IMR-90 (cell line): ENCODE measurements around the gene KLK6. TPM values are rescaled to one million over a fixed set of nuclear protein-coding genes. Genes with fewer than 3 reads are reported as not detected.

Experiments used
- ATAC-seq: fragments of 200-7000 bp; cut with Tn5 transposase; 2 replicates; pipeline ENCODE4 v1.9.1; 2020; ENCODE audit warnings: low read depth, mild to moderate bottlenecking, moderate library complexity
- BruUV-seq: library from RNA; stranded (reverse); fragments of 400-500 nt; replicated peaks from 2 replicates; lab custom pipeline; 2021; lab: Mats Ljungman, UMichigan
- CTCF ChIA-PET: fragments of 300-600 bp; formaldehyde crosslinking; extraction: SDS; loops from one replicate; lab custom pipeline; 2021; ENCODE audit warnings: antibody characterized with exemption; lab: Yijun Ruan, JAX
- POLR2A ChIA-PET: fragments of 300-600 bp; sonication (Branson Sonifier 250); formaldehyde crosslinking; loops from one replicate; lab custom pipeline; 2022; ENCODE audit warnings: antibody characterized with exemption; ENCODE audit not compliant: unreplicated experiment; lab: Charles Lee
- DNase-seq: peaks from one replicate; pipeline ENCODE4 v3.0.0; 2013
- H2AFZ ChIP-seq: replicated peaks from 2 replicates; pipeline ENCODE3; 2013; ENCODE audit warnings: low read length, mild to moderate bottlenecking; ENCODE audit not compliant: poor library complexity
- H2AK5ac ChIP-seq: 2 replicates; pipeline ENCODE4 v1.6.1; 2013; ENCODE audit warnings: low read depth, low read length, inconsistent platforms
- H2AK9ac ChIP-seq: replicated peaks from 2 replicates; pipeline ENCODE3; 2013; ENCODE audit warnings: mild to moderate bottlenecking, low read depth, low read length, moderate library complexity; ENCODE audit not compliant: poor library complexity
- H2BK120ac ChIP-seq: 2 replicates; pipeline ENCODE4 v1.6.1; 2013; ENCODE audit warnings: low read depth, low read length, inconsistent platforms
- H2BK15ac ChIP-seq: 3 replicates; pipeline ENCODE4 v1.6.1; 2013; ENCODE audit warnings: low read depth, low read length, inconsistent platforms
- H2BK20ac ChIP-seq: 2 replicates; pipeline ENCODE4 v1.6.1; 2013; ENCODE audit warnings: low read depth, mild to moderate bottlenecking, inconsistent platforms, low read length, moderate library complexity
- H2BK5ac ChIP-seq: 2 replicates; pipeline ENCODE4 v1.6.1; 2013; ENCODE audit warnings: mild to moderate bottlenecking, low read depth, low read length, inconsistent platforms; ENCODE audit not compliant: poor library complexity, severe bottlenecking
- H3K14ac ChIP-seq: replicated peaks from 2 replicates; pipeline ENCODE4 v1.6.1; 2013; ENCODE audit warnings: low read depth, low read length, inconsistent platforms
- H3K18ac ChIP-seq: 2 replicates; pipeline ENCODE4 v1.6.1; 2013; ENCODE audit warnings: low read depth, low read length, control low read depth
- H3K23ac ChIP-seq: 2 replicates; pipeline ENCODE4 v1.6.1; 2013; ENCODE audit warnings: low read depth, low read length, inconsistent platforms
- H3K27ac ChIP-seq: 2 replicates; pipeline ENCODE4 v1.5.1; 2013; ENCODE audit warnings: mild to moderate bottlenecking, control low read depth, low read length; ENCODE audit not compliant: insufficient read depth
- H3K27me3 ChIP-seq: 2 replicates; pipeline ENCODE4 v1.6.1; 2013; ENCODE audit warnings: low read length; ENCODE audit not compliant: control insufficient read depth, insufficient read depth
- H3K36me3 ChIP-seq: 2 replicates; pipeline ENCODE4 v1.6.1; 2013; ENCODE audit warnings: low read length, mixed read lengths; ENCODE audit not compliant: control insufficient read depth, insufficient read depth
- H3K4ac ChIP-seq: 2 replicates; pipeline ENCODE4 v1.6.1; 2013; ENCODE audit warnings: low read depth, low read length, inconsistent platforms
- H3K4me1 ChIP-seq: 2 replicates; pipeline ENCODE4 v1.6.1; 2013; ENCODE audit warnings: low read length, mixed read lengths; ENCODE audit not compliant: control insufficient read depth, insufficient read depth
- H3K4me2 ChIP-seq: 2 replicates; pipeline ENCODE4 v1.6.1; 2013; ENCODE audit warnings: low read depth, mild to moderate bottlenecking, control low read depth, low read length, moderate library complexity
- H3K4me3 ChIP-seq: 2 replicates; pipeline ENCODE4 v1.5.1; 2013; ENCODE audit warnings: low read depth, mild to moderate bottlenecking, control low read depth, low read length, moderate library complexity; ENCODE audit not compliant: insufficient read depth
- H3K56ac ChIP-seq: 2 replicates; pipeline ENCODE4 v1.6.1; 2013; ENCODE audit warnings: low read length, inconsistent platforms; ENCODE audit not compliant: insufficient read depth; ENCODE audit errors: extremely low read depth
- H3K79me1 ChIP-seq, 2 experiments: 2 replicates each; pipeline ENCODE4 v1.6.1; 2013; ENCODE audit warnings: low read length in 2 of 2, inconsistent platforms in 1 of 2, low read depth in 1 of 2
- H3K9ac ChIP-seq: 2 replicates; pipeline ENCODE4 v1.6.1; 2013; ENCODE audit warnings: low read depth, low read length, control low read depth
- H3K9me1 ChIP-seq: 2 replicates; pipeline ENCODE4 v1.6.1; 2013; ENCODE audit warnings: low read length, inconsistent platforms; ENCODE audit not compliant: insufficient read depth
- H3K9me3 ChIP-seq: 2 replicates; pipeline ENCODE4 v1.6.1; 2013; ENCODE audit warnings: low read length; ENCODE audit not compliant: control insufficient read depth, insufficient read depth
- H4K20me1 ChIP-seq: 2 replicates; pipeline ENCODE4 v1.6.1; 2013; ENCODE audit warnings: low read length, inconsistent platforms; ENCODE audit not compliant: insufficient read depth
- H4K5ac ChIP-seq: 2 replicates; pipeline ENCODE4 v1.6.1; 2013; ENCODE audit warnings: mild to moderate bottlenecking, low read depth, low read length, control low read depth
- H4K8ac ChIP-seq, 2 experiments: 2 replicates each; pipeline ENCODE4 v1.6.1; 2013; ENCODE audit warnings: low read depth in 2 of 2, low read length in 2 of 2, control low read depth in 1 of 2, inconsistent platforms in 1 of 2
- H4K91ac ChIP-seq: 2 replicates; pipeline ENCODE4 v1.6.1; 2013; ENCODE audit warnings: low read depth, low read length, inconsistent platforms; ENCODE audit not compliant: insufficient read depth
- SMC3 ChIP-seq: fragments of 150-350 bp; IDR thresholded peaks from 2 replicates; pipeline ENCODE4 v1.6.1; 2016; ENCODE audit warnings: low read depth, mild to moderate bottlenecking, antibody characterized with exemption, low read length, moderate library complexity
- WGBS, 2 experiments: methylation state at CpG; one replicate each; pipeline versions ENCODE4 v1.1.5 to v1.1.7; 2013; ENCODE audit warnings: missing lambda C conversion rate in 2 of 2; ENCODE audit not compliant: insufficient read length in 1 of 2; ENCODE audit errors: extremely low coverage in 2 of 2; 5-methylcytosine and 5-hydroxymethylcytosine counted together
- dilution Hi-C: fragments of 300-500 bp; cut with HindIII; formaldehyde crosslinking; loops from one replicate; pipeline ENCODE4 v1.14.3; 2018; ENCODE audit warnings: low sequenced_read_pairs; ENCODE audit not compliant: unreplicated experiment
- in situ Hi-C: fragments of 300-500 bp; cut with MboI; formaldehyde crosslinking; loops from 3 replicates; pipeline ENCODE4 v1.14.3; 2019; ENCODE audit warnings: low sequenced_read_pairs, inconsistent platforms, mixed read lengths
- intact Hi-C: fragments of 100-400 bp; cut with micrococcal nuclease; formaldehyde crosslinking; loops from 2 replicates; pipeline ENCODE4 v1.10.0; 2022
- polyA plus RNA-seq, 3 experiments: library from polyadenylated mRNA; depleted of rRNA; stranded (reverse); fragments of >200 nt; gene quantifications; 2 replicates each; pipeline ENCODE4 v1.2.3, GENCODE V29; 2012; ENCODE audit warnings: low replicate concordance in 1 of 3
- total RNA-seq: library from RNA; depleted of rRNA; stranded (reverse); fragments of >200 nt; gene quantifications from 2 replicates; pipeline ENCODE4 v1.2.3, GENCODE V29; 2012
- TF ChIP-seq, protein P1 (sequence below): fragments of 150-350 bp; IDR thresholded peaks from 2 replicates; pipeline ENCODE4 v1.6.1; 2016; ENCODE audit warnings: low read depth, mild to moderate bottlenecking, low read length, moderate library complexity, borderline replicate concordance

Gene KLK6
- total and polyA plus RNA-seq, 2 of the 4 experiments (the other 2 are of a cell fraction), result not detected

- H2AK5ac ChIP-seq, result no peak overlapping the region
- H3K9me1 ChIP-seq, result no peaks in the 10 kb centered on the region
- no TSS peak for BruUV-seq
- no peaks in the 10 kb centered on the region for H4K20me1 ChIP-seq
- H3K18ac ChIP-seq, result no peak overlapping the region
- intact Hi-C loops (loop anchor here (10.0 kb wide), 1 partner anchor 664 kb away; no protein-coding TSS in a partner anchor), dilution Hi-C loops (no loop called here), in situ Hi-C loops (no loop called here)
- no peak for DNase-seq
- ATAC-seq, result peak; percentile 14; the same call in 1 of the 2 replicates
- H3K56ac ChIP-seq, result no peak overlapping the region
- H2BK20ac ChIP-seq, result no peak overlapping the region
- no peak overlapping the region for H3K23ac ChIP-seq
- no peak for TF ChIP-seq SMC3
- TF ChIP-seq, protein P1, sequence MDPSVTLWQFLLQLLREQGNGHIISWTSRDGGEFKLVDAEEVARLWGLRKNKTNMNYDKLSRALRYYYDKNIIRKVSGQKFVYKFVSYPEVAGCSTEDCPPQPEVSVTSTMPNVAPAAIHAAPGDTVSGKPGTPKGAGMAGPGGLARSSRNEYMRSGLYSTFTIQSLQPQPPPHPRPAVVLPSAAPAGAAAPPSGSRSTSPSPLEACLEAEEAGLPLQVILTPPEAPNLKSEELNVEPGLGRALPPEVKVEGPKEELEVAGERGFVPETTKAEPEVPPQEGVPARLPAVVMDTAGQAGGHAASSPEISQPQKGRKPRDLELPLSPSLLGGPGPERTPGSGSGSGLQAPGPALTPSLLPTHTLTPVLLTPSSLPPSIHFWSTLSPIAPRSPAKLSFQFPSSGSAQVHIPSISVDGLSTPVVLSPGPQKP, result no peak
- no peak overlapping the region for H2BK15ac ChIP-seq
- no peaks in the 10 kb centered on the region for H3K79me1 ChIP-seq
- H3K27ac ChIP-seq, result no peak overlapping the region
- H4K8ac ChIP-seq, result no peak overlapping the region
- no peak overlapping the region for H2BK120ac ChIP-seq
- peak overlapping the region; percentile 4; the same call in 1 of the 2 replicates for H3K4me3 ChIP-seq
- H2BK5ac ChIP-seq, result no peak overlapping the region
- H3K27me3 ChIP-seq, result peaks cover 19% of the 10 kb centered on the region
- H3K4me2 ChIP-seq, result peak overlapping the region; percentile 40; the same call in 1 of the 2 replicates
- CTCF ChIA-PET, result interaction anchor here (0.5 kb wide), 1 partner anchor 45 kb away, joined by 7 read pairs; no protein-coding TSS in a partner anchor
- POLR2A ChIA-PET, result no interaction called here
- H3K14ac ChIP-seq, result no peak overlapping the region
- no peaks in the 10 kb centered on the region; the same call in 1 of the 2 replicates for H3K9me3 ChIP-seq
- no peak overlapping the region for H3K9ac ChIP-seq
- 0% methylated on average over 2 of the region's 68 CpGs; no CpG with 5 or more reads in 1 of the 2 experiments for WGBS, 2 experiments
- H4K5ac ChIP-seq, result no peak overlapping the region
- no peaks in the 10 kb centered on the region for H3K4me1 ChIP-seq
- peak overlapping the region; percentile 56 for H2AFZ ChIP-seq
- H4K91ac ChIP-seq, result no peak overlapping the region
- no peak overlapping the region for H2AK9ac ChIP-seq
- no peaks in the 10 kb centered on the region for H3K36me3 ChIP-seq
- no peak overlapping the region for H3K4ac ChIP-seq
Measured at GRCh38 chr19:51018745-51019543, 49.6 kb upstream of the KLK6 start.
